ENCODE data around the gene CKAP2L. TPM values are rescaled to one million over a fixed set of nuclear protein-coding genes. Genes with fewer than 3 reads are reported as not detected.

Gene CKAP2L
- total RNA-seq, 3 donors from 2014 or later (not counting 1 experiment from before 2014, with no cell fraction given) = 1.2 to 3.4 (median 1.2) TPM

- Histone ChIP-seq H3K9me3 (ENCODE audit: control insufficient read depth, insufficient read depth, low read length) (no peaks in the 10 kb centered on the region), H3K27ac (ENCODE audit: low read length) (no peak overlapping the region), H3K4me1 (ENCODE audit: control insufficient read depth, insufficient read depth, low read length) (peaks cover 14% of the 10 kb centered on the region), H3K27me3 (ENCODE audit: control insufficient read depth, insufficient read depth, low read length) (no peaks in the 10 kb centered on the region), H3K4me3 (ENCODE audit: low read length) (no peak overlapping the region), H3K36me3 (ENCODE audit: control insufficient read depth, insufficient read depth, low read length) (no peaks in the 10 kb centered on the region)
- Mint-ChIP-seq H3K27ac (no peak overlapping the region), H3K4me3 (no peak overlapping the region), H3K36me3 (no peaks in the 10 kb centered on the region), H3K4me1 (peaks cover 13 to 17% of the 10 kb centered on the region in 2 donors), H3K9me3 (no peaks in the 10 kb centered on the region), H3K27me3 (ENCODE audit: low read depth in 2 of 2) (no peaks in the 10 kb centered on the region)
- DNase-seq (no peak), ATAC-seq (no peak)
- TF ChIP-seq CTCF (IDR thresholded peaks at IDR 0.05) = no peak
- 94% methylated on average over 4 of the region's 4 CpGs for WGBS (ENCODE audit: insufficient coverage)
- intact Hi-C loops (cut with micrococcal nuclease) = no loop called here
Measured at GRCh38 chr2:112762276-112762675, 2.1 kb downstream of the CKAP2L start.

- intact Hi-C loops (cut with micrococcal nuclease) = no loop called here
- peaks cover 20% of the 10 kb centered on the region in 2 donors for H3K4me1 Mint-ChIP-seq
Measured at GRCh38 chr2:112760149-112760548, 4.3 kb downstream of the CKAP2L start.

GRCh38 chr2:112758711-112759110 lies 5.7 kb downstream of the CKAP2L start:
- no peak for DNase-seq
- no peaks in the 10 kb centered on the region for H3K9me3 Mint-ChIP-seq
- intact Hi-C loops (cut with micrococcal nuclease) = no loop called here
- H3K27ac ChIP-seq (ENCODE audit: low read length) = no peak overlapping the region
- H3K4me1 ChIP-seq (ENCODE audit: control insufficient read depth, insufficient read depth, low read length) = peaks cover 2% of the 10 kb centered on the region
- no peak for TF ChIP-seq CTCF (IDR thresholded peaks at IDR 0.05)
- no peak overlapping the region for H3K4me3 ChIP-seq (ENCODE audit: low read length)
- no peaks in the 10 kb centered on the region for H3K36me3 ChIP-seq (ENCODE audit: control insufficient read depth, insufficient read depth, low read length)
- H3K9me3 ChIP-seq (ENCODE audit: control insufficient read depth, insufficient read depth, low read length) = no peaks in the 10 kb centered on the region
- no peak for ATAC-seq
- H3K4me1 Mint-ChIP-seq = peaks cover 10 to 12% of the 10 kb centered on the region in 2 donors
- no peaks in the 10 kb centered on the region for H3K27me3 ChIP-seq (ENCODE audit: control insufficient read depth, insufficient read depth, low read length)
- 100% methylated on average over 1 of the region's 2 CpGs for WGBS (ENCODE audit: insufficient coverage)
- no peaks in the 10 kb centered on the region for H3K36me3 Mint-ChIP-seq
- H3K27me3 Mint-ChIP-seq (ENCODE audit: low read depth in 2 of 2) = no peaks in the 10 kb centered on the region
- H3K27ac Mint-ChIP-seq = peak overlapping the region in 1 of 2 donors; percentile 11
- H3K4me3 Mint-ChIP-seq = no peak overlapping the region

More at GRCh38 chr2:112760149-112760548, 4.3 kb downstream of the CKAP2L start:
- Histone ChIP-seq H3K4me1 (ENCODE audit: control insufficient read depth, insufficient read depth, low read length) (peaks cover 11% of the 10 kb centered on the region), H3K9me3 (ENCODE audit: control insufficient read depth, insufficient read depth, low read length) (no peaks in the 10 kb centered on the region), H3K27ac (ENCODE audit: low read length) (no peak overlapping the region), H3K36me3 (ENCODE audit: control insufficient read depth, insufficient read depth, low read length) (no peaks in the 10 kb centered on the region), H3K27me3 (ENCODE audit: control insufficient read depth, insufficient read depth, low read length) (no peaks in the 10 kb centered on the region), H3K4me3 (ENCODE audit: low read length) (no peak overlapping the region)
- Mint-ChIP-seq H3K27ac (no peak overlapping the region), H3K9me3 (no peaks in the 10 kb centered on the region), H3K36me3 (no peaks in the 10 kb centered on the region), H3K27me3 (ENCODE audit: low read depth in 2 of 2) (no peaks in the 10 kb centered on the region), H3K4me3 (no peak overlapping the region)
- no peak for TF ChIP-seq CTCF (IDR thresholded peaks at IDR 0.05)
- no peak for ATAC-seq
- 100% methylated on average over 1 of the region's 1 CpG for WGBS (ENCODE audit: insufficient coverage)
- DNase-seq = no peak

- no peaks in the 10 kb centered on the region for H3K36me3 Mint-ChIP-seq
Measured at GRCh38 chr2:112757265-112757664, 7.1 kb downstream of the CKAP2L start.

More at GRCh38 chr2:112757265-112757664, 7.1 kb downstream of the CKAP2L start:
- no peaks in the 10 kb centered on the region for H3K9me3 ChIP-seq (ENCODE audit: control insufficient read depth, insufficient read depth, low read length)
- ATAC-seq (no peak), DNase-seq (no peak)
- H3K27me3 ChIP-seq (ENCODE audit: control insufficient read depth, insufficient read depth, low read length) = no peaks in the 10 kb centered on the region
- no peaks in the 10 kb centered on the region for H3K36me3 ChIP-seq (ENCODE audit: control insufficient read depth, insufficient read depth, low read length)
- TF ChIP-seq CTCF (IDR thresholded peaks at IDR 0.05) = no peak
- no peaks in the 10 kb centered on the region for H3K9me3 Mint-ChIP-seq
- 91% methylated on average over 3 of the region's 3 CpGs for WGBS (ENCODE audit: insufficient coverage)
- no peak overlapping the region for H3K4me3 ChIP-seq (ENCODE audit: low read length)
- H3K4me3 Mint-ChIP-seq = no peak overlapping the region
- H3K27me3 Mint-ChIP-seq (ENCODE audit: low read depth in 2 of 2) = no peaks in the 10 kb centered on the region
- intact Hi-C loops (cut with micrococcal nuclease) = no loop called here
- no peak overlapping the region for H3K27ac Mint-ChIP-seq
- peaks cover 8 to 16% of the 10 kb centered on the region in 2 donors for H3K4me1 Mint-ChIP-seq
- no peak overlapping the region for H3K27ac ChIP-seq (ENCODE audit: low read length)
- H3K4me1 ChIP-seq (ENCODE audit: control insufficient read depth, insufficient read depth, low read length) = no peaks in the 10 kb centered on the region

All from natural killer cell (primary cell).